HG02623 (cell line): ENCODE results near the gene CALM1.

ENCODE experiments used
- ATAC-seq: cut with Tn5 transposase; IDR thresholded peaks from one replicate; pipeline ENCODE4 v1.9.1; 2021; ENCODE audit warnings: moderate library complexity; ENCODE audit not compliant: unreplicated experiment

The CALM1 gene

GRCh38 chr14:90407230-90407629 lies 10.4 kb downstream of the CALM1 start:
- ATAC-seq, result no peak

DNA sequence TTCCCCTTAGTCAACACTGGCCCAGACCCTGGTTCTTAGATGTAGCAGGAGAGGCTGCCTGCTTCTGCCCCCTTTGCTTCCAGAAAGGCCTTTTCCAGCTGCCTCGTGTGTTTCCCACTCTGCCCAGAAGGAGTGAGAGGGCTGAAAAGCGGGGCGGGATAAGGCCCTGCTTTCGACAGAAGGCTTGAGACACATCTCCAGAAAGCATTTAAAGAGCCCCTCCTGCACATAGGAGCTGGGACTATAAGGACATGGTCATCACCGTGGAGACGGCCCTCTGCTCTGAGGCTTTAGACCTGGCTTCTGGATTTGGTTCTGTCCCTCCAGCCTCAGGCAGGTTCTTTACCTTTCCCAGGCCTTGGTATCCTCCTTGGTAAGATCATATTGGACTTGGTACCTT lies 11.9 kb downstream of the CALM1 start:
- ATAC-seq, result no peak

- no peak for ATAC-seq
Observed at GRCh38 chr14:90409209-90409730, 12.4 kb downstream of the CALM1 start.

GRCh38 chr14:90412058-90412457 lies 15.2 kb downstream of the CALM1 start:
- ATAC-seq, result no peak

DNA sequence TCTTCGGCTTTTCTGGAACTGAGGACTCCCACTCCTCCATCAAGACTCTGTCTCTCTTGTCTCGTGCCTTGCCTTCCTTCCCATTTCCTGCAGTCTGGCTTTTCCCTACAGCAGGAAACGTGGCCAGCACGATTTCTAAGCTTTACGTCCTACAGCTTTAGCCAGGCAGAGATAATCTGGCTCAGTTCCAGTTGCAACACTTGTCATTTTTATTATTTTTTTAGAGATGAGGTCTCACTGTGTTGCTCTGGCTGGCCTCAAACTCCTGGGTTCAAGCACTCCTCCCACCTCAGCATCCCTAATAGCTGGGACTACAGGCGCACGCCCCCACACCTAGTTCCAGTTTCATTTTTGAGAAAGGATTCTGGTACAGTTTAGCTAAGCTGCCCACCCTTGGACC lies 19.9 kb downstream of the CALM1 start:
- no peak for ATAC-seq

GRCh38 chr14:90418053-90418452 lies 21.2 kb downstream of the CALM1 start:
- no peak for ATAC-seq

GRCh38 chr14:90419200-90419599 lies 22.4 kb downstream of the CALM1 start:
- ATAC-seq, result no peak

DNA sequence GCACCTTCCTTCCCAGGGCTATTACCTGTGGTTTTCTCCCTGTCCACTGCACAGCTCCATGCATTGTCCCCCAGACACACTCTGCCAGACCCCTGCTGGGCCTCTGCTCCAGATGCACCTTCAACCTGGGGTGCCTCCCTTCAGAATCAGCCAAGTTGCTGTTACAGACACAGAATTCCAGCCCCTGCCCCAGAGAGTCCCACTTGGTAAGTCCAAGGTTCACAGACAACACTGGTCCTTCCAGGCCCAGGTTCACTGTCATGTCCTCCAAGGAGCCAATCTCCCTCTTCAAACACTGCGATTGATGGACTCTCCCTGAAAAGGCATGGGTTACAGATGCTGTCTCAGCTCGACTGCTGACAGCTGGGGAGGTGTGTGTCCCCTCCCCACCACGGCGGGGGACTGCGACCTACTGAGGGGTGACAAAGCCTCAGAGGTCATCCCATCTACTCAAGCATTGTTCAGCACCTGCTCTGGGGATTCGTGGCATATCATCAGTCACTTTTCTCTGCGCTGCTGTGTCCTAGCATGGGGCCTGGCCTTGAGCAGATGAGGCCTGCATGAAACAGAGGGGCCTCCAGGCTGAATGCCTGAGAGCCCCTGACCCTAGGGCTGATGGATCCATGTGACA lies 24.3 kb downstream of the CALM1 start:
- ATAC-seq, result no peak

GRCh38 chr14:90421632-90422020 lies 24.8 kb downstream of the CALM1 start:
- no peak for ATAC-seq

DNA sequence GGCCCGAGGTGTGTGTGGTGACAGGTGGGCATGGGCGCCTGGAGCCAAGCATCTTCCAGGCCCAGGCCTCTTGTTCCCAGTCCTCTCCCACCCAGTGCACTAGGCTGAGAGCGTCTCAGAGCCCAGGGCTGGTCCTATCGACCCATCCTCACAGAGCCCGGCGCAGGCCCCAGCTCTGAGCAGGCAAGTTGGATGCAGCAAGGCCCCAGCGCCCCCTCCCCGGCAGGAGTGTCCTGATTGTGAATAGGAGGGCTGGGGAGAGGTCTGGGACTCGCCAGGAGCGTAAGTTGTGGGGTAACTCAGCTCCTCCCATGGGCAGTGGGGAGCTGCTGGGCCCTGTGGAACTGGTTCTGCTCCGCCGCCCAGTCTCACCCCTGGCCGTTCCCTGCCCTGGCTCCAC lies 26.3 kb downstream of the CALM1 start:
- ATAC-seq, result no peak

DNA sequence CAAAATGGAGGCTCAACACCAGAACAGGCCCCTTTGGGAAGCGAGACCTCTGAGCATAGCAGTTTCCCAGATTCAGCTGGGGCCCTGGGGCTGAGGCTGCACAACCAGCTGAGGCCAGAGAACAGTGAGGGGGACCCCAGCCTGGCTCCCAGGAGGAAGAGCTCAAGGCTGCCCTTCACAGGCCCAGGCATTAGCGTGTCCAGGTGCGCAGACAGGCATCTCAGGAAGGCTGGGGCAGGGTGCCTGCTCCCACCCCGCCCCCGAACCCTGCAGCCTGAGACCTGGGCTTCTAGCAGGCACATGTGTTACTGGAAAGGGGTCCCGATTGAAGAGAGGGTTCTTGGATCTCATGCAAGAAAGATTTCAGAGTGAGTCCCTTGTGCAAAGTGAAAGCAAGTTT lies 27.2 kb downstream of the CALM1 start:
- no peak for ATAC-seq

DNA sequence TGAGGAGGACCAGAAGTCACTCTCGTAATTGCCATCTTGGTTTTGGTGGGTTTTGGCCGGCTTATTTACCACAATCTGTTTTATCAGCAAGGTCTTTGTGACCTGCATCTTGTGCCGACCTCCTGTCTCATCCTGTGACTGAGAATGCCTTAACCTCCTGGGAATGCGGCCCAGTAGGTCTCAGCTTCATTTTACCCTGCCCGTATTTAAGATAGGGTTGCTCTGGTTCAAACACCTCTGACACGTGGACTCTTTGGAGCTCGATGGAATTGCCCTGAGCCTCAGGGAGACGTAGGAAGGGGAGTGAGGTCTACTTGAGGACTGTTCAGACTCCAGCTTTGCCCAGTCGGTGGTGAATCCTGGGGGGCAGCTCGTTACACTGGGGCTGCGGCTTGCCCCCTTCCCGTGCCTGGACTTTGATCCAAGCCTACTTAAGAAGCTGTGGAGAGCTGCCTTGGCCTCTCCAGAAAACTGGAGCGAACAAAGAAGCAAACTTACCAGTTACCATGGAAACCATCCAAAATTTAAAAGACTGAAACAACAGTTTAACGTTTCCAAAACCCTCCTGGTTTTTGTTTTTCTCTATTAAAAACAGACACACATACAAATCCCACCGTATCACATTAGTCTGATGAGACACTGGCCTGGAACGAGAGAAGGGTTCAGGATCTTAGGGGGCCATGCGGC lies 28.0 kb downstream of the CALM1 start:
- ATAC-seq, result no peak

DNA sequence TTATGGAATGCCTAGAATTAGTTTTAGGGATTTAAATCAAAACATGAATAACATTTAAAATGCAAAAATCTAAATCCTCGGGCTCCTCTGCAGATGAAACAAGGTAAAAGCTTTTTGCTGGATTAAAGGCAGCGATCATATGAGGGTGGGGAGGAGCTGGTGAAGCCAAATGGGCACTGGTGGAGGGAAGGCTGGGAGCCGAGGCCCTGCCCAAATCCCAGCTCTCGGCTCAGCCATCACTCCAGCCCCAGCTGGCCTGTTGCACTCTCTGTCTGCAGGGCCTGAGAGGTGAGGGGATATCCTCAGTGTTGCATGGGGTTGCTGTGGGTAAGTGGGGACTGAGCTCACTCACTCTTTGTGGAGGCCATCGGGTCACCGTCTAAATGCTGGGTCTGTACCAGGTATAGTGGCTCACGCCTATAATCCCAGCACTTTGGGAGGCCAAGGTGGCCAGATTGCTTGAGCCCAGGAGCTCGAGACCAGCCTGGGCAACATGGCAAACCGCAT lies 28.6 kb downstream of the CALM1 start:
- ATAC-seq, result no peak

DNA sequence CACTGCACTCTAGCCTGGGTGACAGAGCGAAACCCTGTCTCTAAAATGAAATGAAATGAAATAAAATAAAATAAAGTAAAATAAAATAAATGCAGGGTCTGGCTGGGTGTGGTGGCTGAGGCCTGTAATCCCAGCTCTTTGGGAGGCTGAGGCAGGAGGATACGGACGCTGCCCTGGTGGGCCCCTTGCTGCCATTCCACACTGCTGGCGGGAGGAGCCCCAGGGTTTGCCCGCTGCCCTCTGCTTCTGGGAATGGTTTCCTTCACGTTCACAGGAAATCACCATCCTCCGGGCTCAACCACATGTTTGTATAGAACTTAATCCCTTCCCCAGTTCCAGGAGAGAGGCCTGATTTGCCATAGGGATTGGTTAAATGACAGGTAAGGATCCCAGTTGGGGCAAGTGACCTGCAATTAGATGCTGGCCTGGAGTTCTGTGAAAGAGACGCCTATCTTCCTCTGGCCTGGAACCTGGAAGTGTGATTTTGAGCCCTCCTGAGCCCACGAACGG lies 29.3 kb downstream of the CALM1 start:
- no peak for ATAC-seq

DNA sequence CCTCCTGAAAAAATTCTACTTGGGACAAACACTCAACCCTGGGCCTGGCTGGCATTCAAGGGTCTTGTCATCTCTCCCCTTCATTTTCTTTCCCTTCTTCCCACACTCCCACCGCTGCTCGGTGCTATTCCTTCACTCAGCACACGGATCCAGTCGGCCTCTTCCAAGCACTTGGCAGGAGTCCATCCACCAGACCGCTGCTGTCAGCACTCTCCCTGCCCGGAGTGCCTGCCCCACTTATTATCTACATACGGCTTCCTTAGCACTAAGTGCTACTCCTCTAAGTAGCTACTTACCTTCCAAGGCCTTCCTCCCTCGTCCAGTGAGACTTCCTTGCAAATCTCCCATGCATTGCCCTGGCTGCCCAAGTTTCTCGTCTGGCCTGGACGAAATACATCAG lies 29.8 kb downstream of the CALM1 start:
- no peak for ATAC-seq

DNA sequence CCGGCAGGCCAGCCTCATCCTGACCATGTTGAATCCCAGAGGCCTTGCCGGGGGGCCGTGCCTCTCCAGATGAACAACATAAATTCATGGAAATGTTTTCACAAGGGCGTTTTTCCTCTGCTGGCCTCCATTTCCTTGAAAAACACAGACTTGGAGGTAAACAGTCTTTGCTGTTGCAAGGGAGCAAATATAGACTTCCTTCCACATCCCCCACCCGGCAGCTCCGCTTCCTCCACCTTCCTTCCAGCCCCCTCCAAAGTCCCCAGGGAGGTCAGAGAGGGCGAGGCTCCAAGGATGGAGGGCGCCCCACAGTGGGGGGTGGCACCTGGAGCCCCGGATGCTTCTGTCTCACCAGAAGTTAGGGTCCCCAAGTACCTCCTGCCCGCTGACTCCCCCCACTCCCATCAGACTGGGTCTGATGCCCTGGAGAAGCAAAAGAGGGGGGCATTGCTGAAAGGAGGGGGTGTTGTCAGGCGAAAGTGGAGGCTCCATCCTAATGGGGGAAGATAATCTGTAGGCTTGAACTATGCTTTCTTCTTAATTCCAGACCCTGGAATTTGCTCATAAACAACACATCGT lies 31.1 kb downstream of the CALM1 start:
- ATAC-seq, result no peak

DNA sequence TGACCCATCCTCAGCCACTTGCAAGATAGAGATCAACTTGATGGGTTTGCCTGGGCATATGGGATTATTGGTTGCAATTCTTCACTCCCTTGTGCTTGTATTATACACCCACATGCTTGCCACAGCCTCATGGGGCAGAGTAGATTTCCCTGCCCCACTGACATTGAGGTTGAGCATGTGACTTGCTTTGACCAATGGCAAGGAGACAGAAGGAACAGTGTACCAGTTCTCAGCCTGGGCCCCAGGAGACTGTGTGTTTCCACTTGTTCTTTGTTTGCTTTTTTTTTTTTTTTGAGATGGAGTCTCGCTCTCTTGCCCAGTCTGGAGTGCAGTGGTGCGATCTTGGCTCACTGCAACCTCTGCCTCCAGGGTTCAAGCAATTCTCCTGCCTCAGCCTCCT lies 31.8 kb downstream of the CALM1 start:
- ATAC-seq, result no peak

DNA sequence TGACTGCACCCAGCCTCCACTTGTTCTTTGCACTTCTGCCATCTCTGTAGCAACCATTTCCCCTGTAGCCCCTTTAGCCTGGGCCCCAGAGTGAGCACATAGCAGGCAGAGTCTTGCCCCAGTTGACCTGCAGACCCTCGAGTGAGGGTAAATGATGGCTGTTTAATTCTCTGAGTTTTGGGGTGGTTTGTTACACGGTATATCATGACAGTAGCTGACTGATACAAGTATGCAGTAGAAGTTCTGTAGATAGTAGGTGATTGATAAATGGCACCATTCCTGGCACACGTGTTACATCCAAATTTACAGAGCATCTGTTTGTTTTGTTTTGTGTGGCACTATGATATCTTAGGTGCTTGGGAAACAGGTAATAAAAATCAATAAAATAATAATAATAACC lies 32.4 kb downstream of the CALM1 start:
- no peak for ATAC-seq

- ATAC-seq, result no peak
Observed at GRCh38 chr14:90429754-90430153, 32.9 kb downstream of the CALM1 start.

- ATAC-seq, result no peak
Observed at GRCh38 chr14:90434370-90435020, 37.7 kb downstream of the CALM1 start.

GRCh38 chr14:90438841-90439240 lies 42.0 kb downstream of the CALM1 start:
- ATAC-seq, result no peak
